ENCODE results near the gene RAD51B. TPM values are rescaled to one million over a fixed set of nuclear protein-coding genes. Genes with fewer than 3 reads are reported as not detected.

Gene RAD51B
- total RNA-seq, 4 donors from 2014 or later, result 5.0 to 31.8 (median 20.6) TPM

- 60 to 74% methylated on average over 1 to 7 of the region's 7 CpGs for WGBS, 2 donors (ENCODE audit: low coverage in 1 of 2)
- no peak for DNase-seq
Measured at GRCh38 chr14:68756000-68756481, 936.5 kb downstream of the RAD51B start.

GRCh38 chr14:68756734-68757133 lies 937.2 kb downstream of the RAD51B start:
- no peaks in the 10 kb centered on the region for H3K36me3 ChIP-seq
- H3K27me3 ChIP-seq, result no peaks in the 10 kb centered on the region
- H3K4me1 ChIP-seq, result peaks cover 0 to 9% (median 0%) of the 10 kb centered on the region in 4 donors
- no peak for DNase-seq
- H3K27ac ChIP-seq, result no peak overlapping the region
- 100% methylated on average over 1 to 6 of the region's 6 CpGs for WGBS, 2 donors (ENCODE audit: low coverage in 1 of 2)
- in situ Hi-C loops (cut with MboI; ENCODE audit: low pct_ligation_motif_present in 1 of 4, low pct_unique_long_range_greater_than_20kb in 1 of 4, low sequenced_read_pairs in 3 of 4), result no loop called here
- H3K4me3 ChIP-seq, result no peak overlapping the region
- no peaks in the 10 kb centered on the region for H3K9me3 ChIP-seq
- intact Hi-C loops (cut with DNase I; ENCODE audit: low total_unique reads), result no loop called here
- TF ChIP-seq EP300 (IDR thresholded peaks at IDR 0.05; ENCODE audit: low read depth), result no peak
- TF ChIP-seq POLR2AphosphoS5 (IDR thresholded peaks at IDR 0.05), result no peak
- TF ChIP-seq CTCF (IDR thresholded peaks at IDR 0.05), result no peak
- TF ChIP-seq POLR2A (IDR thresholded peaks at IDR 0.05), result no peak

More at GRCh38 chr14:68756000-68756481, 936.5 kb downstream of the RAD51B start:
- H3K9me3 ChIP-seq, result no peaks in the 10 kb centered on the region
- TF ChIP-seq EP300 (IDR thresholded peaks at IDR 0.05; ENCODE audit: low read depth), result no peak
- no peak for TF ChIP-seq POLR2AphosphoS5 (IDR thresholded peaks at IDR 0.05)
- no peak for TF ChIP-seq CTCF (IDR thresholded peaks at IDR 0.05)
- TF ChIP-seq POLR2A (IDR thresholded peaks at IDR 0.05), result no peak
- no peak overlapping the region for H3K27ac ChIP-seq
- no peaks in the 10 kb centered on the region for H3K27me3 ChIP-seq
- in situ Hi-C loops (cut with MboI; ENCODE audit: low pct_ligation_motif_present in 1 of 4, low pct_unique_long_range_greater_than_20kb in 1 of 4, low sequenced_read_pairs in 3 of 4), result no loop called here
- H3K4me3 ChIP-seq, result no peak overlapping the region
- no peaks in the 10 kb centered on the region for H3K36me3 ChIP-seq
- intact Hi-C loops (cut with DNase I; ENCODE audit: low total_unique reads), result no loop called here
- H3K4me1 ChIP-seq, result peaks cover 0 to 9% (median 0%) of the 10 kb centered on the region in 4 donors

GRCh38 chr14:68757618-68758081 lies 938.1 kb downstream of the RAD51B start:
- in situ Hi-C loops (cut with MboI; ENCODE audit: low pct_ligation_motif_present in 1 of 4, low pct_unique_long_range_greater_than_20kb in 1 of 4, low sequenced_read_pairs in 3 of 4) (no loop called here), intact Hi-C loops (cut with DNase I; ENCODE audit: low total_unique reads) (no loop called here)
- Histone ChIP-seq H3K27ac (no peak overlapping the region), H3K36me3 (no peaks in the 10 kb centered on the region), H3K4me3 (no peak overlapping the region), H3K9me3 (no peaks in the 10 kb centered on the region), H3K27me3 (no peaks in the 10 kb centered on the region), H3K4me1 (peaks cover 0 to 10% (median 0%) of the 10 kb centered on the region in 4 donors)
- no peak for TF ChIP-seq CTCF (IDR thresholded peaks at IDR 0.05)
- 61 to 90% methylated on average over 2 to 4 of the region's 4 CpGs for WGBS, 2 donors (ENCODE audit: low coverage in 1 of 2)
- no peak for DNase-seq

GRCh38 chr14:68758301-68758700 lies 938.7 kb downstream of the RAD51B start:
- no peak for DNase-seq

More at GRCh38 chr14:68758301-68758700, 938.7 kb downstream of the RAD51B start:
- H3K27me3 ChIP-seq, result no peaks in the 10 kb centered on the region
- no peaks in the 10 kb centered on the region for H3K36me3 ChIP-seq
- TF ChIP-seq POLR2A (IDR thresholded peaks at IDR 0.05), result no peak
- TF ChIP-seq POLR2AphosphoS5 (IDR thresholded peaks at IDR 0.05), result no peak
- no peak for TF ChIP-seq EP300 (IDR thresholded peaks at IDR 0.05; ENCODE audit: low read depth)
- no peak for TF ChIP-seq CTCF (IDR thresholded peaks at IDR 0.05)
- peaks cover 0 to 12% (median 0%) of the 10 kb centered on the region in 4 donors for H3K4me1 ChIP-seq
- no peak overlapping the region for H3K27ac ChIP-seq
- intact Hi-C loops (cut with DNase I; ENCODE audit: low total_unique reads) (no loop called here), in situ Hi-C loops (cut with MboI; ENCODE audit: low pct_ligation_motif_present in 1 of 4, low pct_unique_long_range_greater_than_20kb in 1 of 4, low sequenced_read_pairs in 3 of 4) (no loop called here)
- no peaks in the 10 kb centered on the region for H3K9me3 ChIP-seq
- WGBS, 2 donors (ENCODE audit: low coverage in 1 of 2), result 90% methylated on average over 3 of the region's 3 CpGs; no CpG with 5 or more reads in 1 of the 2 donors
- H3K4me3 ChIP-seq, result no peak overlapping the region
